GM18519 (cell line): Measurements from ENCODE around the gene CYP3A4.
"Not testable (repeated sequence)": the region's sequence is repeated elsewhere in the genome, so short reads cannot be mapped to it uniquely, and the experiment has no call there.

Experiments used
- ATAC-seq: cut with Tn5 transposase; IDR thresholded peaks from one replicate; pipeline ENCODE4 v1.9.1; 2021; ENCODE audit warnings: mild to moderate bottlenecking, moderate library complexity; ENCODE audit not compliant: unreplicated experiment, low FRiP score

CYP3A4 gene

DNA sequence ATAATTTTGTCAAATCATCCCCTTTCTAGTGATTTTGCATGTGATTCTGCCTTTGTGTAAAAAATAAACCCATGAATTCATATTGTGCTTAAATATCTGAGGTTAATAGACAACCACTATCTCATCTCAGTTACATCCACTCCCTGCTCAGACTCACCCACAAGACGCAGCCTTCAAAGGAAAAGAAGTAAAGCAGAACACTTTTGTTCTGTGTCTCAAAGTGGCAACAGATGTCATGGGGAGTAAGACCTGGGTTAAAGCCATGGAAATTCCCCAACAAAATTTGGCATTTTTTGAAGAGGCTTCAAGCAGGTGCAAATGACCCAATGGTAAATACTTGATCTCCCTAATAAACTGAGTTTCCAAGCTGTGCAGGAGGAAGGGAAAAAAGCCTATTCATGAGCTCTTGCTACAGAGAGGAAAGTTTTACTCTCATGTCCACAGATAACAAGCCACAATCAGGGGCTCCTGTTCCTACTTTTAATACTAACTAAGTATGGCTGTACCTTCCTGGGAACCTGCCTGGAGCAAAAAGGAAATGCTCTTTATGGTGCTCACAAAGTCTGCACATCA, 53.7 kb downstream of the CYP3A4 start:
- no peak for ATAC-seq

DNA sequence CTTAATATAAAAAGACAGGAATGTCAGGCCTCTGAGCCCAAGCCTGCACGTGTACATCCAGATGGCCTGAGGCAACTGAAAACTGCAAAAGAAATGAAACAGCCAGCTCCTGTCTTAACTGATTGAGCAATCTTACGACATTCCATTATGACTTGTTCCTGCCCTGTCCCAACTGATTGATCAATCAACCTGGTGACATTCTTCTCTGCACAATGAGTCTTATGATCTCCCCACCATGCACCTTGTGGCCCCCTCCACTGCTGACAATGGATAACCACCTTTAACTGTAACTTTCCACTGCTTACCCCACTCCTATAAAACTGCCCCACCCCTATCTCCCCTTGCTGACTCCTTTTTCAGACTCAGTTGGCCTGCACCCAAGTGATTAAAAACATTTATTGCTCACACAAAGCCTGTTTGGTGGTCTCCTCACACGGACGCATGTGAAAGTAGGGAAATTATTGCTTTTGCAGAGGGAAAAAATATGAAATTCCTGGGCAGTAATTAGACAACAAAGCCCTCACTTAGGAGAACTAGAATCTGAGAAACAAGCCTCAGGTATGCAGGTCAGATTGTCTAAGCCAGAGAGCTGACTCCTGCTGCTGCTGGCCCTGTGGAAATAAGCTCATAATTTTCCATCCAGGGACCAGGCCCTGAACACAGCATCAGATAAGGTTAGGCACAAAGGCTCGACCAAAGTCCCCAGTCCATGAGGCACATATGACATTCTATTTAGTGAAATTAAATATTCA, 54.3 kb downstream of the CYP3A4 start:
- ATAC-seq = no peak

DNA sequence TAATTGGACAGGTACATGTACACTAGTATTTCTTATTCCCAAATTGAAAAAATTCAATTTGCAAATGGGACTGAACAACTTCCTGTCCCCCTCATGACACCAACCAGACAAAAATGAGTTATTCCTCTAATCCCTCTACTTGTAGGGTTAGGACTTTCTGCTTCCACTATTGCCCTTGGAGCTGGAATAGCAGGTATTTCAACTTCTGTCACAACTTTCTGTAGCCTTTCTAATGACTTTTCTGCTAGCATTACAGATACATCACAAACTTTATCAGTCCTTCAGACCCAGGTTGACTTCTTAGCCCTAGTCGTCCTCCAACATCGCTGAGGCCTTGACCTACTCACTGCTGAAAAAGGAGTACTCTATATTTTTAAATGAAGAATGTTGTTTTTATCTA, 55.4 kb downstream of the CYP3A4 start:
- ATAC-seq = no peak

DNA sequence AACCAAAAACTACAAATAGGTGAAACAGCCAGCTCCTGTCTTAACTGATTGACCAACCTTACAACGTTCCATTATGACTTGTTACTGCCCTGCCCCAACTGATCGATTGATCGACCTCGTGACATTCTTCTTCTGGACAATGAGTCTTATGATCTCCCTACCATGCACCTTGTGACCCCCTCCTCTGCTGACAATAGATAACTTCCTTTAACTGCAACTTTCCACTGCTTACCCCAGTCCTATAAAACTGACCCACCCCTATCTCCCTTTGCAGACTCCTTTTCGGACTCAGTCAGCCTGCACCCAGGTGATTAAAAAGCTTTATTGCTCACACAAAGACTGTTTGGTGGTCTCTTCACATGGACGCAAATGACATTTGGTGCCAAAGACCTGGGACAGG, 60.8 kb downstream of the CYP3A4 start:
- not testable (repeated sequence) for ATAC-seq

DNA sequence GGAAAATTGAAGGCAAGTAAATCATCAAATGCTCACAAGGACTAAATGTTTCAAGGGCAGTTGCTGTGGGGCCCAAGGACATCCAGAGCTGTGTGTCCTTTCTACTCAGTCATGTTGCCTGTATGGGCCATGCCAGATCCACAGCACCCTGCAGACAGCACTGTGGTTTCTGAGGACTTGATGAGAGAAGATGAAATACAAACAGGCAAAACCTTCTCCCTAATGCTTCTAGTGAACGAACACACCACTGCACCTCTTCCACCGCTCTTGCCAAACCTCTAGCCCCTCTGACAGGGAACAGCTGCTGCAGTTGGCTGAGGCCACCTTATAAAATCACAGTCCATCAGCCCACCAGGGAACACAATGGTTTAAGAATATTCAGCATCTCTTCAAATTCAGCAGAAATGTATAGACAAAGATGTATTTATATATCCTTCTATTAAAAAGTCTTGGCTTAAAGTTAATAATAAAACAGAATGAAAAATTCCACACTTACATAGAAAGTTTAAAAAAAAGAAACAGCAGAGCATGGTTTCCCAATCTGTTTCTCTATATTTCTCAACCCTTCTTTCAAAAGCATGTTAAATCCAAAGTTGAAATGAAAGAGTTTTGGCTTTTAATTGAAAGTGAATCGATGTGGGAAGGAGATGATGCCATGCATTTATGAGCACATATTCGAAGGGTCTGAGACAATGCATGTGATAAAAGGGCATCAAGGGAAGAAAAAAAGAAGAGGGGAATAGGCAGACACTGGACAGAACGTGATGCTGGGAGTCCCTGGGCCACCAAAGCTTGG, 63.0 kb downstream of the CYP3A4 start:
- no peak for ATAC-seq

DNA sequence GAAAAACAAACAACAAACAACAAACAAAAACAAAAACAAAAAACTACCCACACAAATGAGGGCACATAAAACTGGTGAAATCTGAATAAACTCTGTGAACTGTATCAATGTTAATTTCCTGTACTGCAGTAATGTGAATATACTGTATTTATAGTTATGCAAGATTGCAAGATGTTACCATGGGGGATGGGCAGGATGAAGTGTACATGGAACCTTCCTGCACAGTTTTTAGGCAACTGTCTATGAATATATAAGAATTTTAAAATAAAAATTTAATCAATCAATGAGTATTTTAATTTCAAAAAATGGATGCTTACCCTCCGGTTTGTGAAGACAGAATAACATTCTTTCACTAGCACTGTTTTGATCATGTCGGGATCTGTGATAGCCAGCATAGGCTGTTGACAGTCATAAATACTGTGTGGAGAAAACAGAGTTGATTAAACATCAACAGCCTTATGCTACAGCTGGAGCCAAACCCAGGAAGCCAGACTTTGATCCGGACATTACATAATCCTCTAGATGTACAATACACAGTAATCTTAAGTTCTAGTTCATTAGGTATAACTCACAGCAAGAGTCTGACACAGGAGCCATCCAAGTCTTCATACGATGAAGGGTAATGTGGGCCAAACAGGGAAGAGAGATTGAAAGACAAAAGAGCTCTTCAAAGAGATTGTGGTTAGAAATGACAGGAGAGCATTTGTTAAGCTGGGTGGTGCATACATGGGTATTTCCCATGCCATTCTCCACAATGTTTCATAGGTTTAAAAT, 63.8 kb downstream of the CYP3A4 start:
- no peak for ATAC-seq

DNA sequence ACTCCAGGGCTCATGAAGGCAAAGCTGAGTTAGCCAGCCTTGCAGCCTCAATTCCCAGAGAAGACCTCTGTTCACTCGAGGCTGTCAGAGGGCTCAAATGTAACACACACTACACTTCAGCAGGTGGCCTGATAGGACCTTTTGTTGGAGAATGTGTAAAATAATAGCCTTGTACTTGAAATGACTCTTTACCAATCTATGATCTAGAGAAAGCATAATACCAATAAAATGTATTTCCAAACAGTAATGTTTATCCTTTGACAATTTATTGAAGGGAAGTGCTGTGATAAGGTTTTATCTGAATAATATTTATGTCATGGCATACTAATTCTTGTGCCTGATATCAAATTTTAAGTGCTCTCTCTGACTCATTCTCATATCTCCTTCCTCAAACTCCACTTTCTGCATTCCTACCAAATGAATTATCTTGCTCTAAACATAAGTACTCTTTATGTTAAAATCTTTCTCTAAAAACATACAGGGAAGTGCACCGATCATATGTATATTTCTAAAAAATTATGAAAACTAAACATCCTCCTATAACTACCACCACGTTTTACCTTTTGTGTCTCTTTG, 69.9 kb downstream of the CYP3A4 start:
- no peak for ATAC-seq

DNA sequence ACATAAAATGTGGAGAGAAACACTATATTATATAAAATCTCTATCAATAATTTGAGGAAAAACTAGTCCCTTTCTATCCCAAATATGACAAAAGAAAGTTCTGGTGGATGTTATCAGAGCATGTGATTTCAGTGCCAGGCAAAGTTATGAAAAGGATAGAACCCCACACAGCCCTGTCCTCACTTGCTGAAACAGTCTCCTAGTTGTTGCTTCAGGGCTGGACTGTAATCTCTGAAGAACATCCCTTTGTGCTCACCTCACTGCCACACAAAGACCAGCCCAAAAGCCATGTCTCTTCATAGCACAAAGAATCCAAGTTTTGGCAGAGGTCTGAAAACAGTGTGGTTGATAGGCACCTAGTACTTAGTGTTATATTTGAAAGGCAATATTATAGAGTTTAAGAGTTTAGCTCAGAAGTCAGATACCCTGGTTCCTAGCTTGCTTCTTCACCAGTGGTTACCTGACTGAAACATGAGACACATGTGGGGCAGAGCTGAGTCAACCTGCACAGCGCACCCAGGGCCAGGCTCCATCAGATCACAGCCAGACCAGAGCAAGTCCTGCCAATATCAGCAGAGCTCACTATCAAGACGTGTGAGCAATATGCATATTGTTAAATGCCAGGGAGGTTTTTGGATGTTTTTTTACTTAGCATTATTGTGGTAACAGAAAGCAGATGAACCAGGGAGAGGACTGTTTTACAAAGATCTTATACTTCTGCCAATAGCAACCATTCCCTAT, 74.0 kb downstream of the CYP3A4 start:
- no peak for ATAC-seq

DNA sequence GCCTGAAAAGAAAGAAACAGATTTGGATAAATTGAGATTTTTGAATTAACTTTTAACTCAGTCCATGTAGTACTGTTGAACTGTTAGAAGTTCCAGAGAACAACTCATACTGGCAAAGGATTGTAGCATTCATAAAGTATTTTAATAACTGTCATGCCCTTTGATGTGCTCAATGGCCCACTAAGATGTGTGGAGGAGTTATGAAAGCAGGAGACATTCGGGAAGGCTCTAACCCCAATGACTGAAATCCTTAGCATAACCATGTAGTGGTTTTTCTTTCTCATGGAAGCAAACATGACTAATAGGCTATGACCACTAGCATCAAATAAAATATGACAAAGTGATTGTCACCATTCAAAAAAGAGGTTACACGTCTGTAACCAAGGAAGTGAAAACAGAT, 74.7 kb downstream of the CYP3A4 start:
- ATAC-seq = no peak

DNA sequence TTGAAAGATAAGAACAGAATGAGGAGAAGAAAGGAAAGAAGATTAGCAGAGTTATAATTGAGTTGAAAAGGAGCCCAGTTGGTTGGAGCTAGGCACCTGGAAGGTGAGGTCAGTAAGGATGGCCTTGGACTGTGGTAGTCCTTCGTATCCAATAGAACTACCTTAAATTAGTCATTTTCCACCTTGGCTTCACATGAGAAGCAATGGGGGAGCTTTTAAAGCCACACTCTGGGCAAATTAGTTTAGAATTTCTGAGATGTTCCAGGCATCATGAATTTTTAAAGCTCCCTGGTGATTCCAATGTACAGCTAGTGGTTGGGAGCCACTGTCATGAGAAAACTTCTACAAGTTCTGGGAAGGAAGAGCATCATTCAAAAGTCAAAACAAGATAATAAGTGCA, 76.9 kb downstream of the CYP3A4 start:
- ATAC-seq = no peak
